Thoracic aorta (tissue), 2 donors: ENCODE data around the gene BANK1. TPM values are rescaled to one million over a fixed set of nuclear protein-coding genes. Genes with fewer than 3 reads are reported as not detected.

Experiments
- ATAC-seq: fragments of 150-250 bp; one replicate; pipeline ENCODE4 v1.8.0; 2017; ENCODE audit warnings: low read depth; ENCODE audit not compliant: insufficient number of reproducible peaks, low FRiP score
- DNase-seq: peaks from one replicate; pipeline ENCODE4 v3.0.0-alpha.2; 2020; ENCODE audit warnings: low spot score
- H3K27ac ChIP-seq, 2 donors: fragments of 200-600 bp; sonication (generic); 1 replicate in 1 of 2; 2 replicates in 1 of 2; pipeline ENCODE4 v1.5.1; 2016; ENCODE audit warnings: mild to moderate bottlenecking in 2 of 2, moderate library complexity in 2 of 2
- H3K27me3 ChIP-seq: fragments of 200-600 bp; sonication (generic); replicated peaks from 2 replicates; pipeline ENCODE4 v1.6.0; 2016; ENCODE audit warnings: mild to moderate bottlenecking; ENCODE audit not compliant: insufficient read depth
- H3K36me3 ChIP-seq: fragments of 200-600 bp; sonication (generic); one replicate; pipeline ENCODE4 v1.5.1; 2016
- H3K4me1 ChIP-seq, 2 donors: fragments of 200-600 bp; sonication (generic); 1 replicate in 1 of 2; 2 replicates in 1 of 2; pipeline versions ENCODE4 v1.5.1 to v1.6.0; 2016; ENCODE audit warnings: low read depth in 2 of 2, mild to moderate bottlenecking in 1 of 2; ENCODE audit not compliant: control insufficient read depth in 1 of 2
- H3K4me3 ChIP-seq: fragments of 200-600 bp; sonication (generic); 2 replicates; pipeline ENCODE4 v1.5.1; 2016; ENCODE audit warnings: mild to moderate bottlenecking
- H3K9me3 ChIP-seq: fragments of 200-600 bp; sonication (generic); 2 replicates; pipeline ENCODE4 v1.5.1; 2016
- total RNA-seq, 2 donors: library from RNA; depleted of rRNA; stranded (reverse); fragments of >200 nt; gene quantifications; one replicate each; pipeline versions ENCODE4 v1.1.0 to v1.2.3, GENCODE V29; 2016
- TF ChIP-seq, protein P1 (sequence below): fragments of 200-600 bp; sonication (generic); IDR thresholded peaks from one replicate; pipeline ENCODE4 v1.5.1; 2019; ENCODE audit warnings: antibody characterized with exemption

The BANK1 gene
- total RNA-seq, 2 donors from 2014 or later: 0.85 to 1.1 TPM

DNA sequence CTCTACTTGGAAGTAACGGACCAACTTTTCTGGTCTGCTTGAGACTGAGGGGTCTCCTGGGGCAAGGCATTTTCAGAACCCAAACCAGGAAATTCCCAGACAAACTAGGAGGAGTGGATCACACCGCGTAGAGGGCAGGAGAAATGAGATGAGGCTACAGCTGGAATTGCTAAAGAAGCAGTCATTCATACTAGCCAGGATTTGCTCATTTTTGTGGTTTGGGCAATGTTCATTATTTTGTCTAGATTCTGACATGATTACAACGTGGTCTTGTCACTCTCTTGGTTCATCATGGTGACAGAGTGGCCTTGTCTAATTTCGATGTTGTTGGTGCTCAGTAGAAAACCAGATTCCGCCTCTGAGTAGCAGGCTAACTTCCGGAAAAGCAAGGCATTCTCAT lies 63.2 kb downstream of the BANK1 start:
- no peaks in the 10 kb centered on the region for H3K36me3 ChIP-seq

GRCh38 chr4:101855239-101855638 lies 64.7 kb downstream of the BANK1 start:
- Histone ChIP-seq H3K27me3 (no peaks in the 10 kb centered on the region), H3K27ac (no peak overlapping the region), H3K36me3 (no peaks in the 10 kb centered on the region), H3K9me3 (no peaks in the 10 kb centered on the region), H3K4me3 (no peak overlapping the region), H3K4me1 (no peaks in the 10 kb centered on the region)
- no peak for ATAC-seq
- no peak for DNase-seq
- TF ChIP-seq, protein P1, sequence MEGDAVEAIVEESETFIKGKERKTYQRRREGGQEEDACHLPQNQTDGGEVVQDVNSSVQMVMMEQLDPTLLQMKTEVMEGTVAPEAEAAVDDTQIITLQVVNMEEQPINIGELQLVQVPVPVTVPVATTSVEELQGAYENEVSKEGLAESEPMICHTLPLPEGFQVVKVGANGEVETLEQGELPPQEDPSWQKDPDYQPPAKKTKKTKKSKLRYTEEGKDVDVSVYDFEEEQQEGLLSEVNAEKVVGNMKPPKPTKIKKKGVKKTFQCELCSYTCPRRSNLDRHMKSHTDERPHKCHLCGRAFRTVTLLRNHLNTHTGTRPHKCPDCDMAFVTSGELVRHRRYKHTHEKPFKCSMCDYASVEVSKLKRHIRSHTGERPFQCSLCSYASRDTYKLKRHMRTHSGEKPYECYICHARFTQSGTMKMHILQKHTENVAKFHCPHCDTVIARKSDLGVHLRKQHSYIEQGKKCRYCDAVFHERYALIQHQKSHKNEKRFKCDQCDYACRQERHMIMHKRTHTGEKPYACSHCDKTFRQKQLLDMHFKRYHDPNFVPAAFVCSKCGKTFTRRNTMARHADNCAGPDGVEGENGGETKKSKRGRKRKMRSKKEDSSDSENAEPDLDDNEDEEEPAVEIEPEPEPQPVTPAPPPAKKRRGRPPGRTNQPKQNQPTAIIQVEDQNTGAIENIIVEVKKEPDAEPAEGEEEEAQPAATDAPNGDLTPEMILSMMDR: no peak

More for the DNA sequence above, 63.2 kb downstream of the BANK1 start:
- Histone ChIP-seq H3K9me3 (no peaks in the 10 kb centered on the region), H3K4me3 (no peak overlapping the region), H3K27me3 (no peaks in the 10 kb centered on the region), H3K27ac (no peak overlapping the region), H3K4me1 (no peaks in the 10 kb centered on the region)
- TF ChIP-seq, protein P1: no peak
- no peak for DNase-seq
- ATAC-seq: no peak

- TF ChIP-seq, protein P1: no peak
- Histone ChIP-seq H3K4me3 (no peak overlapping the region), H3K36me3 (no peaks in the 10 kb centered on the region), H3K4me1 (no peaks in the 10 kb centered on the region), H3K9me3 (no peaks in the 10 kb centered on the region), H3K27me3 (no peaks in the 10 kb centered on the region), H3K27ac (no peak overlapping the region)
- ATAC-seq: no peak
- DNase-seq: no peak
Measured at GRCh38 chr4:101856149-101856548, 65.6 kb downstream of the BANK1 start.

DNA sequence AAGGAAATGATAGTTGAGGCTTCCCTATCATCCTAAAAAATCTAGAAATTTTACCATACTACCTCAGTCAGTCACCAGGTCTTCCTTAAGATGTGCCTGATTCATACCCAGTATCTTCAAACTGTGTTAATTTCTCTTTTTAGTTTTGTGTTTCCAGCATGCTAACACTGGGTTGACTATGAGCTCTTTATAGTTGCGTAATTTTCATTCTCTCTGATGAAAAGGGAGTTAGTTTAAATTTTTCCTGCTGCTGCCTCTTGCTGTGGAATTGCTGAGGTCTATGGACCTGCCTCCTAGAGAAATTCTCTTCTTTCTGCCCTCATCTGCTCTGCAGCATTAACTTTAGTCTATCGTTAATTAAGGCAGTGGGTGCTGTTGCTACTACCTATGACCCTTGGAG lies 66.6 kb downstream of the BANK1 start:
- ATAC-seq: no peak
- no peaks in the 10 kb centered on the region for H3K27me3 ChIP-seq
- DNase-seq: no peak
- no peaks in the 10 kb centered on the region for H3K36me3 ChIP-seq
- no peaks in the 10 kb centered on the region for H3K9me3 ChIP-seq
- no peaks in the 10 kb centered on the region for H3K4me1 ChIP-seq
- no peak overlapping the region for H3K4me3 ChIP-seq
- TF ChIP-seq, protein P1: no peak
- H3K27ac ChIP-seq: no peak overlapping the region

DNA sequence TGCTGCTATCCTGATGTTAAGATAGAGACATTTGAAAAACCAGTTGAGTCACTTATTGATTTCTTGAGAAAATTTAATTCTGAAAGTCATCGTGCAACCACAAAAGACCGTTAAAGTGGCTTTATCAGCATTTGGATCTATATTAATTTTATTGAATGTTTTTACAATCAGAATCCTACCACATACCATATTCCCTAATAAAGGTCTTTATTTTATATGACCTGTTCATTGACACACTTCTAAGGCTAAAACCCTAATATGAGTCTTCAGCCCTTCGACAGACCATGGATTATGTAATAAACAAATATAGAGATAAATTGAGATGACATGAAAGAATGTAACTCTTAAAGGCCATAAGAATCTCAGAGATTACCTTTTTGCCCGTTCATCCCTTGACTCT lies 68.1 kb downstream of the BANK1 start:
- Histone ChIP-seq H3K27ac (no peak overlapping the region), H3K27me3 (no peaks in the 10 kb centered on the region), H3K36me3 (no peaks in the 10 kb centered on the region), H3K4me3 (no peak overlapping the region), H3K9me3 (no peaks in the 10 kb centered on the region), H3K4me1 (no peaks in the 10 kb centered on the region)
- DNase-seq: no peak
- TF ChIP-seq, protein P1: no peak
- no peak for ATAC-seq
